ENCODE measurements around the gene CFAP77. TPM values are rescaled to one million over a fixed set of nuclear protein-coding genes. Genes with fewer than 3 reads are reported as not detected.
A peak's percentile ranks its signal among the peaks of the same experiment; 100 is the strongest.
"Not testable (repeated sequence)": the region's sequence is repeated elsewhere in the genome, so short reads cannot be mapped to it uniquely, and the experiment has no call there.

Gene CFAP77
- total RNA-seq, 1 donor from 2014 or later: not detected

DNA sequence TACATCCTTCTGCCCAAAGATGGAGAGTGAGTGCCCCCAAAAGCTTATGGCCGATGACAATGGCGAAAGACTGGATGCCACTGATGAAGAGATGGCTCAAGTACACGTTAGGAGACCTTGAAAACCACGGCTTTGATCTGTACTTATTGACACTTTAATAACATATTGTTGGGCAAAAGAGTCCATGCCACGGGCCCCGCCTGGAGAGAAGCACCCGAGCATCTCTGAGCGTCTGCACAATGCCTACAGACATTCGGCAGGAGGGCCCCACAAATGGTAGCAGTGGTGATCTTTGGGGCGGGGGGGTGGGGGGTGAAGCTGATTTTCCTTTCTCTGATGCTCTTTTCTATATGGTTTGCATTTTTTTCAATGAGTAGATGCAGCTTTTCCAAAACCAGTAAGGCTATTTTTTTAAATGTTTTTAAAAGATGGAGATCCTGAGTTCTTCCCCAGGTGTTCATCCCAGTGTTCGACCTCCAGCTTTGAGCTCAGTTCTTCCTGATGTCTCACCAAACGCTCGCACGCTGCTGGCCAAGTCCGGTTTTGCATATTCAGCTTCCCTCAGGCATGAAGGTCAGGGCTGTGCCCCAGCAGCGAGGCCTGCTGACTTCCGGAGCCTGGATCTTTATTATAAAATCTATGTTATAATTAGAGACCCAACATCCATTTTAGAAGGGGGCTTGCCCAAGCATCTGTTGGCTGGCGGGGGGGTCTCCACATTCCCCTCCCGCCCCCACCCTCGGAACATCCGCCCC lies 138.1 kb downstream of the CFAP77 start:
- DNase-seq (ENCODE audit: low spot score): no peak

DNA sequence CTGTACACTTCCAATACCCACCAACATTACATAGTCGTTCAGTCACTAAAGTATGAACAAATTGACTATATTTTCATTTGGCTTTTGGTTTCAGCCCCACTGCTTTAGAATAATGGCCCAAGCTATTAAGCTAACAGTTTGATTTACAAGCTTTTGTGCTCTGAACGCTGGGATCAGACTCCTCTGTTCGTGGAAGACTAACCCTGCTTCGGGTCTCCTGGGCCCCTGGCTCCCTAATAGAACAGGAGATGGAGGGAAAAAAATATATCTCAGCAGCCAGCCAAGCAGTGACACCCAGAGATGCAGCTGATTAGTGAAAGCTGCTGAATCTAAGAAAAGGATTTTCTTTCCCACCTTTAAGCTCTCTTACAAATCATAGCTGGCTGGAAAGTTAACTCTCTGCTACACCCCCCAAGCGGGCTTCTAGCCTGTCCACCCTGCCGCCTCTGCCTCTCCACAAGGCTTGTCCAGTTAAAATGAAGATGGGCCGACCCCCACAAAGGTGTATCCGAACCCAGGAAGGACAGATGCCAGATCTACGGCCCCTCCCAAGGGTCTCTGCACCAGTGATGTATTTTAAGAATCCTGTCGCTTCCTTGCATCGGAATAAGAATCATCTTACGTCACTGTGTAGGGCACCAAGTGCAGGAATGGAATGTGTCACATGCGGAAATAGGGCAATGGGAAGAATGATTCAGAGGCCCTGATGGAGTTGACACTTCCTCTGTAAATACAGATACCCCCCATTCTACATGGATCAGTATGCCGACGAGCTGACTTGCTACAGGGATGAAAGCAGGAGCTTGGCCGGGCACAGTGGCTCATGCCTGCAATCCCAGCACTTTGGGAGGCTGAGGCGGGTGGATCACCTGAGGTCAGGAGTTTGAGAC lies 139.0 kb downstream of the CFAP77 start:
- DNase-seq (ENCODE audit: low spot score): no peak

DNA sequence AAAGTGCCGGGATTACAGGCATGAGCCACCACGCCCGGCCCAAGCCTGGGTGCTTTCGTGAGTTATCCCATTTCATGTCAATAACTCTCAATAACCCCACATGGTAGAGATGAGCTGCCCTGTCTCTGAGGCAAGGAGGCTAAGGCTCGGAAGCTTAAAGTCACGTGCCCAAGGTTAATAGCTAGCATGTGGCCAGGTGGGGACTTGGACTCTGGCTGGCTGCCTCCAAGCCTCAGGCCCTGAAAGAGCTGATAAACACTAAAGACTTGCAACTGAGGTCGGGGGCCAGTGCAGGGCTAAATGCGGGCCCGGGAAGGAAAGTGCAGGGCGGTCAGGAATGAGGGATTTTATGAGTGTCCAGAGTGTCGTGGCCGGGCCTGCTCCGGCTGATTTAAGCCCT lies 141.5 kb downstream of the CFAP77 start:
- no peak for DNase-seq (ENCODE audit: low spot score)

DNA sequence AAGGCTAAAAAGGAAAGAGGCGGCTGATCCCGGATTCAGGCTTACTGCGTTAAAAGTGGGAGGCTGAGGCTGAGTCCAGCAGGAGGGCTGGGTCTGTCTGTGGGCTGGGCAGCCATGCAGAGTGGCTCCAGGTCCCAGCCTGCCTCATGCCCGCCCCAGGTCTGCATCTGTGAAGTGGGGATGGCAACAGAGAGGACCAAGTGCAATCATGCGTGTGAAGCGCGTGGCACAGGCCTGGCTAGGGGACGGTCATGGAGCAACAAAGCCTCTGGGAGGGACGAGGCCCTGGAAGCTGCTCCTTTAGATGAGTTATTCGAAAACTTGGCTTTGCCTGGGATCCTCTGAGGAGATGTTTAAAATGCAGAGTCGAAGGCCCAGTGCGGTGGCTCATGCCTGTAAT lies 142.0 kb downstream of the CFAP77 start:
- no peak for DNase-seq (ENCODE audit: low spot score)

DNA sequence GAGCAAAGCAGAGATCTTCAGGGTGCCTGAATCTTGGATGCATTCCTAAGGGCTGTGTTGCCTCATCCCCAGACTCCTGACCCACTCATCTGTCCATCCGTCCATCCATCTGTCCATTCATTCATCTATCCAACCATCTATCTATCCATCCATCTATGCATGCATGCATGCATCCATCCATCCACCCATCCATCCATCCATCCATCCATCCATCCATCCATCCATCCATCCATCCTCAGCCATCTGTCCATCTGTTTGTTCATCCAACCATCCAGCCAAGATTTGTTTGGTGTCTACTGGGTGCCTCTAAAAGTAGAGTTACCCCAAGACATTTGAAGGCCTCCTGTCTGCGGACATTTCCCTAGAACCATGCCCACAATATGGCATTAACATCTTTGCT lies 144.7 kb downstream of the CFAP77 start:
- DNase-seq (ENCODE audit: low spot score): no peak

DNA sequence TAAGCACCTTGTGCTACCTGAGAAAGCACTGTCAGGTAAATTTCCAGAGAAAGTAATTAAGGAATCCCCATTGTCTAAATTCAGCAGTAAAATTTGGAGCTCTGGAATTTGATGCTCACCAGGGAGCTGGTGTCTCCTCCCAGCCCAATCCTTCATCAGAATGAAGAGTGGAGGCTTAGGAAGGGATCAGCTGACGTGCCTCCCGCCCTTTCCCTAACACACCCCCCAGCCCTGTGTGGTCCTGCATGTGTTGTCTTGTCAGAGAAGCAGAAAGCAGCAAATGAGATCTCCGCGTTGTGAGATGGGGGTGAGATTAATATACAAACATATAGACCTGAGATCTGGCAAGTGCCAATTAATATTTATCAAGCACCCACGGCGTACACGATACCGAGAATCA lies 145.5 kb downstream of the CFAP77 start:
- no peak for DNase-seq (ENCODE audit: low spot score)

DNA sequence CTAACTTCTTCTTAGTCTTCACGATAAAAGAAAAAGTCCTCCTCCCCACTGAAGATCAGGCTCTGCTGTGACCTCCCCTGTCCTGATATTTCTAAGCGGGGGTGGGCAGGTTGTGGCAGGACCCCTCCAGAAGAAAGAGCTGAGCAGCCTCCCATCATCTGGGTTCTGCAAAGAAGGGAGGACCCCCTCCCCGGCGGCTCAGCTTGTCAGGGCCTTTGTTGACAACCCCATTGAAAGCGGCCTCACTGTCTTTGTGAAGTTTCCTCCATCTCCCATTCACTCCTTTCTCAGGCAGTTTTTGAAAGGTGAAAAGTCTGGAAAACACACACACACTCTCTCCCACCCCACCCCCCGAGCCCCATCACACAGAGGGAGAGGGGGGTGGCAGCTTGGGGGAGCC lies 146.2 kb downstream of the CFAP77 start:
- DNase-seq (ENCODE audit: low spot score): no peak

DNA sequence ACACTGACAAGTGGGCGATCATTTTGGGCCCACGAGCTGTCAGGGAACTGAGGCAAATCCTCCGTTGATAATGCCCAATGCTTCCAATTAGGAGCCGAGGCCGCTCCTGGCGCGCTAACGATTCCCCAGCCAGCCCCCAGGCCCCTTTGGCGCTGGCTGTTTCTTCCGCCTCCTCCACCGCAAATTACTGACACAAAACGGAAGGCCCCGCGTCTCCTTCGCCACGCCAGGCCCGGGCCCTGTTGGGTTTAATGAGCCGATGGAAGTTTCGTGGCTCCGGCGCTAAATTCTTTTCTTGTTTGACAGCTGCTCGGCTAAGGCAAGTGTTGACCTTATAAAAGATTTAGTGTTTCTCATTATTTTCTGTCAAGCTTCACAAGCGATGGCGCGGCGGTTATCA lies 146.7 kb downstream of the CFAP77 start:
- DNase-seq (ENCODE audit: low spot score): no peak

DNA sequence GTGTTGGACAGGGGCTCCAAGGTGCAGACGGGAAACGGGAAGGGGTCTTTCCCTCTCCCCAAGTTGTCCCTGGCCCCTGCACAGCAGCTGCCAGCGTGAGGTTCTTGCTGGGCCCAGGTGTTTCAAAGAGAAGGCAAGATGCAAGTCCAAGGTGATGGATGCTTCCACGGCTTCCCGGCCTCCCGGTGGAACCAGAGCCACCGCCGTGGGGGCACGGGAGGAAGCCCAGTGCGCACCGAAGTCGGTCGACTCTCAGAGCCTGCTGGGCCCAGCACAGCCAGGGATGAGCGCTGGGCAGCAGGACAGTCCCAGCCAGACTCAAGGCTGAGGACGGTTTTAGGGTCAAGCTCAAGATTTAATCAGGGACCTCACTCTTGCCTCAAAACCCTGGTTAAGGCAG lies 147.1 kb downstream of the CFAP77 start:
- DNase-seq (ENCODE audit: low spot score): no peak

DNA sequence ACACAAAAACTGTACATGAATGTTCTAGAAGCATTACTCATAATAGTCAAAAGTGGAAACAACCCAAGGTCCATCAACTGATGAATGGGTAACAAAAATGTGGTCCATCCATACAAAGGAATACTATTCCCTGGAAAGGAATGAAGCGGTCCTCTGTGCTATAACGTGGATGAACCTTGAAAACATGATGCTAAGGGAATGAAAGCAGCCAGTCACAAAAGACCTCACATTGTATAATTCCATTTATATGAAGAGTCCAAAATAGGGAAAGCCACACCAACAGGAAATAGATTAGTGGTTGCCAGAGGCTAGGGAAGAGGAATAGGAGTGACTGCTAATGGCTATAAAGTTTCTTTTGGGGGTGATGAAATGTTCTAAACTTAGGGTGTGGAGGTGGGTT lies 149.7 kb downstream of the CFAP77 start:
- no peak for DNase-seq (ENCODE audit: low spot score)

DNA sequence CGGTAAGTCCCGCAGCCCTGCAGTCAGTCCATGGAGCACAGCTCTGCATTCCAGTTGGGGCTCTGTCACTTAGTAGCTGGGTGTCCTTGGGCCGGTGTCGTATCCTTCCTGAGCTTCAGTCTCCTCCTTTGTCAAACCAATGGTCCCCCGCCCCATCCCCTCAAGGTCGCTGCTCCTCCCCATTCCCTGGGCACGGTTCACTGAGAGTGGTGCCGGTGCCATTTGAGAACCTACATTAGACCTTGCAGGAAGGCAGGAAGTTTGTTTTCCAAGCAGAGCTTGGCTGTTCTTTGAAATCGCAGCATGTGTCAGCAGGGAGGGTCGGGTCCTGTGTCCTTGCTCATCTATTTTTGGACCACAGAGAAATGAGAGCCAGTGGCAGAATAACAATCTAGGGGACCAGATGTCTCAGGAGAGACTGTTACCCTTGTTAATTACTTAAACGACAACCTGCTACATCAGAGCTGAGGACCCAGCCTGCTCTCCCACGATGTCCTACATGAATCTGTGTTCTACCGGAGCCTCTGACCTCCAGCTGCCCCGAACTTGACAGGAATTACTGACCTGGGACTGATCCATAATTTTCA lies 150.7 kb downstream of the CFAP77 start:
- DNase-seq (ENCODE audit: low spot score): no peak

DNA sequence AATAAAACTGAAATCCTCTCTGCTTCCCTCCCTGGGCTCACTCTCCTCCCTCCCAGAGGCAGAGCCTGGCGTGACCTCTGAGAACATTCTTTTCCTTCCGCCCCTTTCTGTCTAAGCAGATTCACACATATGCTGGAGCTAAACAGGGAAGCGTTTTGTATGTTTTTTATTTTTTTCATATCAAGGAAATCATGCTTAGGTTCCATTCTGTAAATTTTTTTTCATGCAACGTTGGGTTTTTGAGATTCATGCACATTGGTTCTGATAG lies 152.2 kb downstream of the CFAP77 start:
- DNase-seq (ENCODE audit: low spot score): no peak

DNA sequence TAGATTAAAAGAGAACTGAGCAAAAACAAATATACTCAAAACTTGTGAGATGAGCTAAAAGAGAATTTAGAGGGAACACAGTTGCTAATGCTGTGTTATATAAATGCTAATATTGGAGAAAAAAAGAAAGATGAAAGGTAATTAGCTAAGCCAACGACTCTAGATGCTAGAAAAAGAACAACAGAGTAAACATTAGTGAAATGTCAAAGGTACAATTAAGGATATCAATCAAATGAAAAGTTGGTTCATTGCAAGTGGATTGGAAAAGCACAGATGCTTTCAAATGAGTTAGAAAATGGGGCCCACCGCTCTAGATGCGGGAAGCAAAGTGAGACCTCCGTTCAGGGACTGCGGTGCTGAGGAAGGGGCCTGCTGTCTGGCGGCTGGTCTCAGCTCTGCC lies 154.5 kb downstream of the CFAP77 start:
- no peak for DNase-seq (ENCODE audit: low spot score)

DNA sequence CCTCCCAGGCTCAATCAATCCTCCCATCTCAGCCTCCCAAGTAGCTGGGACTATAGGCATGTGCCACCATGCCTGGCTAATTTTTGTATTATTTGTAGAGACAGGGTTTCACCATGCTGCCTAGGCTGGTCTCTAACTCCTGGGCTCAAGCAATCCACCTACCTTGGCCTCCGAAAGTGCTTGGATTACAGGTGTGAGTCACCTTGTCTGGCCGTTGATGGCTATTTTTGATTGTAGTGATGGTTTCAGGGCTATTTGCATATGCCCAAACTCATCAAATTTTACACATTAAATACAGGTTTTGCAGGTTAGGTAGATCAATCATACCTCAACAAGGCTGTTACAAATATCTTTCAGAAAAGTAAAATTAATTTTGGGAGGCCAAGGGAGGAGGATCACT lies 158.8 kb downstream of the CFAP77 start:
- not testable (repeated sequence) for DNase-seq (ENCODE audit: low spot score)

DNA sequence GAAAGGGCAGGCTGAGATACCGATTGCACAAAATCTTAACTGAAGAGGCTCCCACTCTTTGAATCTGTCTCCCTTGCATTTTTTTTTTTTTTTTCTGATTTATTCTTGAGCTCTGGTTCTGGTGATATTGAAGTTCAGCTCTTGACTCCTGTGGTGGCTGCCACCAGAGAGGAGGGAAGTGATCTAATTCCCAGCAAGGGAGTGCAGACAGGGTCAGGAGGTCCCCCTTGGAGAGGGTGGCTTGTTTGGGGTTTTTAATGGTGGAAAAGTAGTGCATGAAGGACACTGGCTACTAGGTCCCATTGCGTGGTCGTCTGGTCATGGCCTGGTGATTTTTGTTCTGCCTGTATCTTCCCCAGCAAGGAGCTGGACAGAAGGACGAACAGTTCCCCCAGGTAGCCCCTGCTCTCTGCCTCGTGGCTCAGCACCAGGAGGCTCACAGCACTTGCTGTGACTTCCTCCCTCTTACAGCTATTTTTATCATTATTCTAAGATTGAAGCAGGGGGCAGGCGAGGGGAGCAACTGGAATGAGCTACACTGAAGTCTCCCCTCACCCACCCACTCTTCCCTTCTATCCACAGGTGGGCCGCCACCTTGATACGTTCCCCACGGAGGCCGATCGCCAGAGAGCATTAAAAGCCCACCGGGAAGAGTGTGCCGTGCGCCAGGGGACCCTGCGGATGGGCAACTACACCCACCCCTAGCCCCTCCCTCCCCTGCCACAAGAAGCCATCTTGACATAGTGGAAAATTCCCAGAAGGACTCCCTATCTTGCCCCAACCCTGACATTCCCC lies 162.0 kb downstream of the CFAP77 start:
- no peak for DNase-seq (ENCODE audit: low spot score)

DNA sequence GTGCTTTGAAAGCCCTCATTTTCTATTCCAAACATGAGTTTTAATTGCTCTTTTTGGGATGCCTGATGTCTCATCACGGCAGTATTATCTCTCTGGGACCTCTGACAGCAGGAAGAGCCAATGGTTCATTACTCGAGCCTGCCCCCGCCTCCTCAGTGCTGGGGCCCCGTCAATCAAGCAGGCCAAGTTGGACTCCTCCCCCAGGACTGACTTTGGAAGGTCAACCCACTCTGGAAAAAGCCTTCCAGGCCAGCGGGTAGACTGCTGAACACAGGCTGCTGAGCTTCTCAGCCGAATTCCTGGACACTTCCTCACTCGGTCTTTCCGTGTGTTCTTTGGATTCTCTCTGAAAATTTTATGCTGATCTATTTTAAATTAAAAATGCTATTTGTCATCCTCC lies 162.9 kb downstream of the CFAP77 start:
- no peak for DNase-seq (ENCODE audit: low spot score)

DNA sequence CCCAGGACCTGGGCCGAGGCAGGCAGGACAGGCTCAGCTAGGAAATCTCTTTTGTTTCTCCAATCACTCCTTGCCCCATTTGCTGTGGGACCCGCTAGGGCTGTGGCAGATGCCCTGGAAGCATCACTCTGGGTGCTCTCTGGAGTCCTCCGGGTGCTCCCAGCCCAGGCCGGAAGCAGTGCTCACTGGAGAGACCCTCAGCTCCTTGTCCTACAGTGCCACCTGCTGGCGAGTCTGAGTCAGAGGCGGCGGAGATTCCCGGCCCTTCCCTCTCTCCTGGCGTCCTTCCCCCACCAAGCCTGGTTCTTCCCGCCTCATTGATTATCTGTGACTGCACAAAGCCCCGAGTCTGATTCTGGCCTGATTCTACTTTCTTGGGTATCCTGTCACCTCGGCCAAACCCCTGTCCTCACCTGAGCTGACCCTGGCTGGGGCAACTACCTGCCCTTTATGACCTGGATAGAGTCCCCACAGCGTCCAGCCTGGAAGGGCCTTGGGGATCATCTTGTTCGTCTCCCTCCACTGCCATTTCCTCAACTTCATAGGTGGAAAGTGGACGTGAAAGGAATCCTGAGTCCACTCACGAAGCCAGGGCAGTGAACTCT lies 165.1 kb downstream of the CFAP77 start:
- peak; percentile 83 for DNase-seq (ENCODE audit: low spot score)

DNA sequence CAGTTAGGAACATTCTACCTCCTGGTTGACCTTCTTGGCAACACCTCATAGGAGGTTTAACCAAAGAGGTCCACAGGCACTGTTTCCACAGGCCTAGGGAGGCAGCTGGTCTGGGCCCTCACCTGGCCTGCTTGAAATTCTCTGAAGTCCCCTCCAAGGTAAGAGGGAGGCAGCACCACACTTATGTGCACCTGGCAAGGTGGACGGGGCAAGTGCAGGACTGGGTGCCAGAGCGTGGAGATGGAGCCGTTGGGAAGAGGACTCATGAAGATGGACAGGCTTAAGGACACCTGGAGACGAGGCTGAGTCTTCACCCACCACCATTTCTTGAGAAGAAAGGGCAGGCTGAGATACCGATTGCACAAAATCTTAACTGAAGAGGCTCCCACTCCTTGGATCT lies 165.8 kb downstream of the CFAP77 start:
- DNase-seq (ENCODE audit: low spot score): no peak

DNA sequence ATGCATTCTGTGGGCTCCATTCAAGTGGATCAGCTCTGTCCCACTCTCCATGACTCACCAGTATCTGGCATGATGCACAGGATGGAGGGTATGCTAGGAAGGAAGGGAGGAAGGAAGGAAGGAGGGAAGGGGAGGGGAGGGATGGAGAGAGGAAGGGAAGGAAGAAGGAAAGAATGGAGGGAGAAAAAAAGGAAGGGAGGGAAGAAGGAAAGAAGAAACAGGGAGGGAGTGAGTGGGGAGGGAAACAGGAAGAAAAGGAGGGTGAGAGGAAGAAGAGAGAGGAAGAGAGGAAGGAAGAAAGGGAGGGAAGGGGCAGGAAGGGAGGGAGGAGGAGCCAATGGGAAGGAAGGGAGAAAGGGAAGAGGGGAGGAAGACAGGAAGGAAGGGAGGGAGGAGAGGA lies 167.1 kb downstream of the CFAP77 start:
- no peak for DNase-seq (ENCODE audit: low spot score)

DNA sequence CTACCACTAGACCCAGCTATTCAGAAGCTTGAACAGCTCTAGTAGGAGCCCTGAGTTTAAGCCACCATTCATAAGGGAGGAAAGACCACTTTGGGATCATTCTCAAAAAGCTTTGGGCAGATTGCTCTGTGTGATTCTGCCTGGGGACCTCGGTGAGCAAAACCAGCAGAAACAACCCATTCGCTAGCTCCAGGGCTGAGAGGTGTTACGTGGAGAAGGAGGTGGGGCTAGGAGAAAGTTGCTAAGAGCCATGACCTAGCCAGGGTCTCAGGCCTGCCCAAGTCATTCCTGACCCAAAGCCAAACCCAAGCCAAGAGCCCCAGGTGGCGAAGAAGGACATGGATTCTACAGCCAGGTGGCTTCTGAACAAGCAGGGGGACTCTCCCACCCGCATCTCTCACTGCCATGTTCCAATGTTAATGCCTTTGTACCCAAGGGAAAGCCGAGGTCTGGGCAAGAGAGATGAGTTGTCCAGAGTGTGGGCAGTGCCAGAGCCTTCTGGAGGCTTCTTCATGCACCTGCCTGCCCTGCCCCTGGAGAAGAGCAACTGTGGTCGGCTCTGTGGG lies 168.4 kb downstream of the CFAP77 start:
- DNase-seq (ENCODE audit: low spot score): no peak

DNA sequence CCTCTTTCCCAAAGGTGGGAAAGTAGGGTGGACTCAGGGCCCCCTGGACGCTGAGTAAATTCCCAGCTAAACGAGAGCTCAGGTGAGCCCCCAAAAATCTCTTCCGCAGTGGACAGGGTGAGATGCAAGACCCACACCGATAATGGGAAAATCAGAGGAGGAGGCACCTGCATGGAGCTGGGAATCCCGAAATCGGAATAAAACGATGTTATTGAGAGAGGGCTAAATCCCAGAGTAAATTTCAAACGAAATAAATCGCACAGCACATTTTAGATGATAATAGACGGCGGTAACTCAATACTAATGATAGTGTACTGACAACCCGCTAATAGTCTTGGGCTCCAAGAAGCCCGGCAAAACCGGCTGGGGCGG lies 169.4 kb downstream of the CFAP77 start:
- DNase-seq (ENCODE audit: low spot score): no peak

Data from ureter (tissue), 1 donor.